Spleen (tissue), 11 donors: ENCODE data around the gene ERVFRD-1. TPM values are rescaled to one million over a fixed set of nuclear protein-coding genes. Genes with fewer than 3 reads are reported as not detected.

Experiments used
- DNase-seq: peaks from one replicate; pipeline ENCODE4 v3.0.0-alpha.2; 2020
- H3K27ac ChIP-seq, 8 donors: fragments of 200-600 bp; sonication (generic) in 7 of 8; 1 replicate in 4 of 8; 2 replicates in 4 of 8; pipeline versions ENCODE4 v1.5.0 to v1.8.0; 2016 to 2021; ENCODE audit warnings: inconsistent platforms in 4 of 8, mild to moderate bottlenecking in 4 of 8, moderate library complexity in 1 of 8
- H3K27me3 ChIP-seq, 7 donors: fragments of 200-600 bp; sonication (generic) in 6 of 7; replicated peaks in 1 of 7; 1 replicate in 4 of 7; 2 replicates in 3 of 7; pipeline versions ENCODE4 v1.5.0 to v1.8.0; 2016 to 2021; ENCODE audit warnings: inconsistent platforms in 3 of 7, mild to moderate bottlenecking in 1 of 7
- H3K36me3 ChIP-seq, 6 donors: fragments of 200-600 bp; sonication (generic) in 5 of 6; 1 replicate in 4 of 6; 2 replicates in 2 of 6; pipeline versions ENCODE4 v1.5.0 to v1.8.0; 2016 to 2021; ENCODE audit warnings: inconsistent platforms in 2 of 6
- H3K4me1 ChIP-seq, 6 donors: fragments of 200-600 bp; sonication (generic) in 5 of 6; 1 replicate in 3 of 6; 2 replicates in 3 of 6; pipeline versions ENCODE4 v1.5.0 to v1.8.0; 2016 to 2021; ENCODE audit warnings: inconsistent platforms in 3 of 6
- H3K4me3 ChIP-seq, 8 donors: fragments of 200-600 bp; sonication (generic) in 7 of 8; 1 replicate in 4 of 8; 2 replicates in 4 of 8; pipeline versions ENCODE4 v1.5.0 to v1.8.0; 2016 to 2021; ENCODE audit warnings: inconsistent platforms in 4 of 8, mild to moderate bottlenecking in 4 of 8, moderate library complexity in 2 of 8
- H3K9me3 ChIP-seq, 8 donors: fragments of 200-600 bp; sonication (generic) in 7 of 8; 1 replicate in 4 of 8; 2 replicates in 4 of 8; pipeline versions ENCODE4 v1.5.0 to v1.8.0; 2016 to 2021; ENCODE audit warnings: inconsistent platforms in 4 of 8
- CTCF ChIP-seq, 11 experiments: fragments of 200-600 bp in 7 of 11; fragments of 450-650 bp in 4 of 11; sonication (generic) in 4 of 11; IDR thresholded peaks in 8 of 11; conservative IDR thresholded peaks in 3 of 11; 1 replicate in 7 of 11; 2 replicates in 4 of 11; pipeline versions ENCODE4 v1.4.0 to v1.8.0; 2016 to 2021; ENCODE audit warnings: antibody characterized with exemption in 11 of 11, inconsistent platforms in 4 of 11, mild to moderate bottlenecking in 1 of 11
- POLR2A ChIP-seq, 3 donors: fragments of 450-650 bp; IDR thresholded peaks; one replicate each; pipeline ENCODE4 v1.5.1; 2017; ENCODE audit warnings: antibody characterized with exemption in 3 of 3, mild to moderate bottlenecking in 1 of 3
- POLR2AphosphoS5 ChIP-seq, 3 donors: sonication (generic); formaldehyde crosslinking; IDR thresholded peaks; one replicate each; pipeline ENCODE4 v1.5.1; 2017; ENCODE audit warnings: antibody characterized with exemption in 3 of 3
- WGBS, 5 donors: extraction: QIAGEN DNeasy Blood & Tissue Kit in 3 of 5; methylation state at CpG; one replicate each; pipeline versions ENCODE4 v1.1.5 to v1.1.7; 2013 to 2018; 5-methylcytosine and 5-hydroxymethylcytosine counted together
- intact Hi-C: fragments of 100-400 bp; cut with DNase I; formaldehyde crosslinking; loops from one replicate; pipeline ENCODE4 v1.15.0; 2023; ENCODE audit warnings: low total_unique reads
- polyA plus RNA-seq, 3 donors: library from polyadenylated mRNA; stranded (reverse); fragments of 200-250 nt; gene quantifications; one replicate each; pipeline ENCODE4 v1.2.1, GENCODE V29; 2013
- total RNA-seq, 7 donors: library from RNA; depleted of rRNA in 3 of 7; stranded (reverse); fragments of >200 nt in 3 of 7; fragmentation: NEBNext Ultra II Directional in 4 of 7; extraction: Animal tissue kit (Norgen Biotek cat#: 25700) in 4 of 7; gene quantifications; one replicate each; pipeline versions ENCODE4 v1.1.0 to v1.2.1, GENCODE V29; 2016 to 2021
- donor health status: healthy with polysubstance abuse.
- donor health status: DM: no; HTN: no; CAD: no; lungs with moderate emphysema.
- donor health status: DM: no; HTN: no; CAD: no.
- donor health status: Bipolar disorder and iron deficiency.
- donor health status: healthy.
- donor health status: DM: no; HTN: no; CAD: no.
- donor health status: DM: yes; HTN: yes; CAD: no.

Gene ERVFRD-1
- total and polyA plus RNA-seq, 10 donors = 0.17 to 0.28 TPM; not detected in 8

DNA sequence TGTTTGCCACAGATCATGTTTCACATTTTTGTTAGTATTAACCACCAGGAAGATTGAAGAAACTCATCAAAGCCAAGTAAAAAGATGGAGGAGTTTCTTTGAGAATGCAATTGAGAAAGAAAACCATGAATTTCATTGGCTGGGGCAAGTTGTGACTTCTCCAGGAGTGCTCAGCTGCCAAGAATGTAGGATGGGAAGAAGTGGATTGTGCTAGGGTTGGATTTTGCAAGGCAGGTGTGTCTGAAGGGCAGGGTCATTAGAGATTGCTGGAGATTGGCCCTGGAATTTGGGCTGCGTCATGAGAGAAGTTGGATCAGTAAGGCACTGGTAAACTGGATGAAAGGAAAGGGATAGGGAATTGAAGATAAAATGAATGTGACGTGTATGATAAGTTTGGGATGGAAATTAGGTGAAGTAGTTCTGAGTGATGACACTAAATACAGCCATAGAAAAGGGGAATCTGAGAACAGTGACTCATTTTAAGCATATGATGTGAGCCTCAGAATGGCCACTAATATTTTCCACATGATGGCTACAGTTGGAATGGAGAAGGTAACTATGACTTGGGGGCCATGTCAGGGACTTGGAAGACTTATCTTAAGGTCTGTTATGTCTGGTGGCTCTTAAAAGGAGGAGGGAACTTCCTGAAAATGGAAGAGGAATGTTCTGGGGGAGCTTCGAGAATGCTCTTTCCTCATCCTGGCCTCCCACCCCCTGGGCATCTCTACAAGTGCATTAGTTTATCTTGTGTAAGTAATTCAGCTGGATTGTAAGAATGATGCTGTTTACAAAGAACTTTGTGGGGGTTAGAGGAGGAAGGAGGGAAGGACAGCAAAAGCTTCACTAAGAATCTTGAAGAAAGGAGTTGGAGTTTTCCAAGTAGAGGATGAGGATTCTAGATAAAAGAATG, 27.8 kb upstream of the ERVFRD-1 start:
- Histone ChIP-seq H3K4me3 (no peak overlapping the region), H3K9me3 (no peaks in the 10 kb centered on the region), H3K4me1 (peaks cover 0 to 20% (median 2%) of the 10 kb centered on the region in 6 donors), H3K36me3 (peaks cover 0 to 22% (median 10%) of the 10 kb centered on the region in 6 donors), H3K27me3 (no peaks in the 10 kb centered on the region), H3K27ac (no peak overlapping the region)
- DNase-seq = no peak
- WGBS, 5 donors = 80 to 86% (median 82%) methylated on average over 3 of the region's 3 CpGs
- intact Hi-C loops = no loop called here
- no peak for TF ChIP-seq POLR2A (IDR thresholded peaks at IDR 0.05)
- TF ChIP-seq POLR2AphosphoS5 (IDR thresholded peaks at IDR 0.05) = no peak
- TF ChIP-seq CTCF (IDR thresholded peaks at IDR 0.05 in 8 of 11, conservative IDR thresholded peaks at IDR 0.05 in 3 of 11) = no peak

DNA sequence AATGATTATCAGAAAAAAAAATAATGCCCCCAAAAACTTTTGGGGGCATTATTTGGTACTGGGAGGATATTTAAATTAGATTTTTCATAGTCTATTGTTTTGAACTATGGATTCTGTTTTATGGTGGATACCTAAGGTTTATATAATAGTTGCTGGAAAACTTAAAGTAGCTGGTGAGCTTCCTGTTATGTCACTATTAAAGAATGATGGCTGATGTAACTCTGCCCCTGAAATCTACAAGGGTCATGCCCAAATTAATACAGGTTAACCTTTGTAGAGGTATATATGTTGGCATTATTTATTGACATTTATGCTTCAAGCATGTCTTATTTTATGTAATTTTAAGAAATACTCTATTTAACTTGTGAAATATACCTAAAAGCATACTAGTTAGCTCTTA, 25.3 kb upstream of the ERVFRD-1 start:
- DNase-seq = no peak
- peaks cover 0 to 23% (median 10%) of the 10 kb centered on the region in 6 donors for H3K36me3 ChIP-seq
- intact Hi-C loops = no loop called here
- H3K4me1 ChIP-seq = no peaks in the 10 kb centered on the region
- TF ChIP-seq CTCF (IDR thresholded peaks at IDR 0.05 in 8 of 11, conservative IDR thresholded peaks at IDR 0.05 in 3 of 11) (no peak), POLR2A (IDR thresholded peaks at IDR 0.05) (no peak), POLR2AphosphoS5 (IDR thresholded peaks at IDR 0.05) (no peak)
- H3K9me3 ChIP-seq = no peaks in the 10 kb centered on the region
- H3K4me3 ChIP-seq = no peak overlapping the region
- no peak overlapping the region for H3K27ac ChIP-seq
- H3K27me3 ChIP-seq = no peaks in the 10 kb centered on the region

GRCh38 chr6:11133281-11133680, 21.8 kb upstream of the ERVFRD-1 start:
- Histone ChIP-seq H3K4me3 (no peak overlapping the region), H3K27me3 (no peaks in the 10 kb centered on the region), H3K4me1 (no peaks in the 10 kb centered on the region), H3K27ac (no peak overlapping the region), H3K9me3 (no peaks in the 10 kb centered on the region), H3K36me3 (peaks cover 0 to 23% (median 10%) of the 10 kb centered on the region in 6 donors)
- intact Hi-C loops = no loop called here
- DNase-seq = no peak
- 93 to 96% (median 94%) methylated on average over 5 of the region's 5 CpGs for WGBS, 5 donors
- TF ChIP-seq CTCF (IDR thresholded peaks at IDR 0.05 in 8 of 11, conservative IDR thresholded peaks at IDR 0.05 in 3 of 11) = no peak
- no peak for TF ChIP-seq POLR2AphosphoS5 (IDR thresholded peaks at IDR 0.05)
- TF ChIP-seq POLR2A (IDR thresholded peaks at IDR 0.05) = no peak

- DNase-seq = no peak
- intact Hi-C loops = no loop called here
- H3K9me3 ChIP-seq = no peaks in the 10 kb centered on the region
- no peaks in the 10 kb centered on the region for H3K27me3 ChIP-seq
- no peak for TF ChIP-seq CTCF (IDR thresholded peaks at IDR 0.05 in 8 of 11, conservative IDR thresholded peaks at IDR 0.05 in 3 of 11)
- no peak for TF ChIP-seq POLR2A (IDR thresholded peaks at IDR 0.05)
- TF ChIP-seq POLR2AphosphoS5 (IDR thresholded peaks at IDR 0.05) = no peak
- H3K4me1 ChIP-seq = no peaks in the 10 kb centered on the region
- H3K27ac ChIP-seq = no peak overlapping the region
- peaks cover 0 to 31% (median 10%) of the 10 kb centered on the region in 6 donors for H3K36me3 ChIP-seq
- no peak overlapping the region for H3K4me3 ChIP-seq
- 93 to 97% (median 94%) methylated on average over 6 of the region's 6 CpGs for WGBS, 5 donors
Measured at GRCh38 chr6:11132194-11132888, 20.8 kb upstream of the ERVFRD-1 start.
